GM21737 (cell line): ENCODE data around the gene MSS51.
"Not testable (repeated sequence)": the region's sequence is repeated elsewhere in the genome, so short reads cannot be mapped to it uniquely, and the experiment has no call there.

ENCODE experiments used
- ATAC-seq: cut with Tn5 transposase; IDR thresholded peaks from one replicate; pipeline ENCODE4 v1.9.1; 2021; ENCODE audit warnings: mild to moderate bottlenecking, moderate library complexity; ENCODE audit not compliant: unreplicated experiment

Gene MSS51

GRCh38 chr10:73414230-73414945 is 19.0 kb downstream of the MSS51 start:
- ATAC-seq, result peak; percentile 34

GRCh38 chr10:73413528-73414229 is 19.7 kb downstream of the MSS51 start, which contains the start of gene ANXA7:
TSS of gene ANXA7 (minus strand) at chr10:73414058. CDS start at chr10:73400856, 13,202 bp downstream.
- ATAC-seq, result peak; percentile 91

- ATAC-seq, result peak; percentile 33
These were observed 20.2 kb downstream of the MSS51 start for GRCh38 chr10:73413108-73413527.

GRCh38 chr10:73410897-73411296 is 22.5 kb downstream of the MSS51 start:
- ATAC-seq, result no peak

GRCh38 chr10:73408978-73409521 is 24.3 kb downstream of the MSS51 start:
- no peak for ATAC-seq

GRCh38 chr10:73408061-73408460 is 25.3 kb downstream of the MSS51 start:
- no peak for ATAC-seq

- ATAC-seq, result no peak
These were observed 25.9 kb downstream of the MSS51 start for GRCh38 chr10:73407495-73407894.

GRCh38 chr10:73406846-73407245 is 26.5 kb downstream of the MSS51 start:
- no peak for ATAC-seq

- no peak for ATAC-seq
These were observed 27.8 kb downstream of the MSS51 start for GRCh38 chr10:73405556-73405955.

GRCh38 chr10:73404690-73405089 is 28.7 kb downstream of the MSS51 start:
- no peak for ATAC-seq

- ATAC-seq, result no peak
These were observed 31.7 kb downstream of the MSS51 start for GRCh38 chr10:73401636-73402035.

- no peak for ATAC-seq
These were observed 34.3 kb downstream of the MSS51 start for GRCh38 chr10:73399063-73399462.

- ATAC-seq, result no peak
These were observed 35.3 kb downstream of the MSS51 start for GRCh38 chr10:73398024-73398423.

- not testable (repeated sequence) for ATAC-seq
These were observed 39.0 kb downstream of the MSS51 start for GRCh38 chr10:73394325-73394724.

- ATAC-seq, result no peak
These were observed 45.1 kb downstream of the MSS51 start for GRCh38 chr10:73388228-73388627.

GRCh38 chr10:73386583-73386982 is 46.8 kb downstream of the MSS51 start:
- no peak for ATAC-seq

- no peak for ATAC-seq
These were observed 54.2 kb downstream of the MSS51 start for GRCh38 chr10:73379064-73379748.

- ATAC-seq, result no peak
These were observed 56.7 kb downstream of the MSS51 start for GRCh38 chr10:73376679-73377078.
